Epithelial cell of esophagus (primary cell): ENCODE data around the gene PARP12.

Experiments used
- DNase-seq: peaks from one replicate; pipeline ENCODE4 v3.0.0; 2010; ENCODE audit warnings: low read depth
- H3K4me3 ChIP-seq: 2 replicates; pipeline ENCODE4 v1.5.1; 2011; ENCODE audit warnings: mild to moderate bottlenecking, low read length, control low read depth
- CTCF ChIP-seq: IDR thresholded peaks from 2 replicates; pipeline ENCODE4 v1.5.1; 2011; ENCODE audit warnings: low read depth, mild to moderate bottlenecking, low read length, control low read depth, inconsistent platforms; ENCODE audit not compliant: insufficient read depth; ENCODE audit errors: missing control alignments

PARP12 gene

GRCh38 chr7:140004672-140005071, 58.1 kb downstream of the PARP12 start:
- no peak for TF ChIP-seq CTCF
- no peak for DNase-seq
- no peak overlapping the region for H3K4me3 ChIP-seq

- peak; percentile 68 for DNase-seq
- TF ChIP-seq CTCF, result peak; percentile 67
Measured at GRCh38 chr7:140003913-140004382, 58.8 kb downstream of the PARP12 start.

GRCh38 chr7:140000666-140001268, 62.0 kb downstream of the PARP12 start:
- no peak overlapping the region for H3K4me3 ChIP-seq
- no peak for TF ChIP-seq CTCF
- DNase-seq, result no peak

More at GRCh38 chr7:140003913-140004382, 58.8 kb downstream of the PARP12 start:
- no peak overlapping the region for H3K4me3 ChIP-seq

- no peak for DNase-seq
- H3K4me3 ChIP-seq, result no peak overlapping the region
- TF ChIP-seq CTCF, result no peak
Measured at GRCh38 chr7:139999516-139999915, 63.2 kb downstream of the PARP12 start.

- no peak for TF ChIP-seq CTCF
- no peak for DNase-seq
- no peak overlapping the region for H3K4me3 ChIP-seq
Measured at GRCh38 chr7:139998572-139998971, 64.2 kb downstream of the PARP12 start.

- TF ChIP-seq CTCF, result no peak
- peak; percentile 24 for DNase-seq
- no peak overlapping the region for H3K4me3 ChIP-seq
Measured at GRCh38 chr7:139995017-139995915, 67.5 kb downstream of the PARP12 start.
